Stimulated activated CD8-positive, alpha-beta memory T cell treated with anti-CD3 and anti-CD28 coated beads, Interleukin-7, amount 100 ng/mL, for 48 hours (primary cell): Measurements from ENCODE around the gene DAAM2.
A peak's percentile ranks its signal among the peaks of the same experiment; 100 is the strongest.

ENCODE experiments used
- DNase-seq, 2 donors: peaks; one replicate each; pipeline ENCODE4 v3.0.0-alpha.2; 2020; ENCODE audit warnings: low read depth in 1 of 2; ENCODE audit errors: extremely low read depth in 1 of 2

Gene DAAM2

DNA sequence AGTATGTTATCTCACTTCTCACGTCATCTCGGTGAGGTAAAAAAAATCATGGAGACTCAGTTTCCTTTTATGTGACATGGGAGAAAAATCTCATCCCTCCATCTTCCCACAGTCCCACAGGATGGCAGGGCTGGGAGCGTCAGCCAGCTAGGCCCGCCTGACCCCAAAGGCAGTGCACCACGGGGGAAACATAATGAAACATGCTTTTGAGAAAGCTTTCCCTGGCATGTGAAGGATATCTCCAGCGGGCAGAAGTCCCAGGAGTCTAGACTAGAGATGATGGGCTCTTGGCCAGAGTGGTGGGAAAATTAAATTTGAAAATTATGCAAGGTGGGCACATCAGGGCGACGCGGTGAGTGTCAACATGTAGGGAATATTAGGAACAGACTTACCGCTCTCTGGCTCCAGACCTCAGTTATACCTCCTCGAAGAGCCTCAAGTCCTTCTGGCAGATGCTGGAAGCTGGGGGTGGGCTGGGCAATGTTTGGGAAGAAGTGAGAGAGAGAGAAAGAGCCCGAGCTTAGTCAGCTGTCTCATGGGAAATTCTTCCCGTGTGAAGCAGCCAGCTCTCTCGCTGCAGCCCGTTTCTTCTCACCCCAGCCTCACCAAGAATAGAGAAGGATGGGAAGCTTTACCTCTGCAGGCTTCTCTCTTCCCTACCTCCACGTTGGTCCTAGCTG lies 89.8 kb downstream of the DAAM2 start:
- DNase-seq: no peak

DNA sequence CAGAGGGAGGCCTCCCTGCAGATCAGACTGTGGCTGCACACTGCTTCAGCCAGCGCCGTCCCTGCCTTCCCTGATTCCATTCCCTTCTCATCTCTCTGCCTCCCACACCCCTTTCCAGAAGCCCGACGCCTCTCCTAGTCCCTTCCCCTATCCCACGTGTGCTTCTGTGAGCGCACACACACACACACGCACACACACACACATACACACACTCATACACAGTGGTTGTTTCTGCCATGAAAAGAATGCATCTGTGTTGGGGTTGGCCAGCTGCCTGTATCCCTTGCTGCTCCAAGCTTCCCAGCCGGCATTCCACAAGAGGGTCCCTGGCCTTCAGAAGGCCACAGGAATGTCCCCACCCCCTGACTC lies 90.3 kb downstream of the DAAM2 start:
- DNase-seq: no peak

DNA sequence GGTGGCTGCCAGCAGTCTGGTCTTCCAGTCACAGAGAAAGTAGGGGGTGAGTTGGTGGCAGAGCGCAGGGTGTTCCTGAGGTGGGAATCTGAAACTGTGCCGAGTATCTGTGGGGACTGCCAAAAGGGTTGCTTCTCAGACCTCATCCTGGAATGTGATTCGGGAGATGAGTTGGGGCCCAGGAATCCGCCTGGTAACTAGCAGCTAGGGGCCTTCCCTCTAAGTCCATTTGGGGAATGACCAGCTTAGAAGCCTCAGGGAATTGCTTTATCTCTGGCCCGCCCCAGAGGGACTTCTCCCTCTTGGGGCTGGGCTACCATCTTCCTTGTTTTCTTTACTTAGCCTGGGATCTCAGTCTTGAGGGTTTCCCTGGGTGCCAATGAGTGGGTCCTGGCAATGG lies 92.5 kb downstream of the DAAM2 start:
- no peak for DNase-seq

DNA sequence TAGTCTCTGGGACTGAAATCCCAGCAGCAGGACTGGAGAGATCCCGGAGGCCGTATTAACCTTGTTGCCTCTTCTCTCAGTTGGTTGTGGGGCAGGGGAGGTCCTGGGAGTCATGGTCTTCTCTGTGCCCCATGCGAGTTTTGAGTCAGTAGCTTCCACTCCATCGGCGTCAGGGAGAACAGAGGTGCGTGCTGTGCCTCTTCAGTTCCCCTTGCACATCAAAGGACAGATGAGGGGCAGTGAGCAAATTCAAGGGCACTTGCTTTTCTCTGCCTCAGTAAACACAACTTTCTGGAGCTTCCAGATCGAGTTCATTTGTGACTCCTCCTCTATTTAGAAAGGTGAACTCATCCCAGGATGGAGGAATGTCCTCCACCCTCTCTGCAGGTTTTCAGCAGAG lies 93.5 kb downstream of the DAAM2 start:
- no peak for DNase-seq

DNA sequence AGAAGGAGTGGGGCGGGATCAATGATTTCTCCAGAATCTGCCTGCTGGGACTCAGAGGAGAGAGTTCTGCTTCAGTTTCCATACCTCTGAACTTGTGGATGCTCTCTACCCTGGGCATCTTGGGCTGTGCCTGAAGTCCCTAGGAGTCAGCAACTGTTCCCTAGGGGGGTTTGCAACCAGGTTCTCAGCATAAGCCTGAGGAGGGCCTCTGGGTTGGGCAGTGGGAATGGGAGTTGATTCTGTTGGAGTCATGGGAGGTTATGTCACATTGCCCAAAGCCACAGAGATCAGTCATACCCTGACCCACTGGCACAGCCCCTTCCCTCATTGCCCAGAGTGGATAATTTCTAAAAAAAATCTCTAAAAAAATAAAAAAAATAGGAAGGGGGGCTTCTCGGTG lies 94.7 kb downstream of the DAAM2 start:
- no peak for DNase-seq

DNA sequence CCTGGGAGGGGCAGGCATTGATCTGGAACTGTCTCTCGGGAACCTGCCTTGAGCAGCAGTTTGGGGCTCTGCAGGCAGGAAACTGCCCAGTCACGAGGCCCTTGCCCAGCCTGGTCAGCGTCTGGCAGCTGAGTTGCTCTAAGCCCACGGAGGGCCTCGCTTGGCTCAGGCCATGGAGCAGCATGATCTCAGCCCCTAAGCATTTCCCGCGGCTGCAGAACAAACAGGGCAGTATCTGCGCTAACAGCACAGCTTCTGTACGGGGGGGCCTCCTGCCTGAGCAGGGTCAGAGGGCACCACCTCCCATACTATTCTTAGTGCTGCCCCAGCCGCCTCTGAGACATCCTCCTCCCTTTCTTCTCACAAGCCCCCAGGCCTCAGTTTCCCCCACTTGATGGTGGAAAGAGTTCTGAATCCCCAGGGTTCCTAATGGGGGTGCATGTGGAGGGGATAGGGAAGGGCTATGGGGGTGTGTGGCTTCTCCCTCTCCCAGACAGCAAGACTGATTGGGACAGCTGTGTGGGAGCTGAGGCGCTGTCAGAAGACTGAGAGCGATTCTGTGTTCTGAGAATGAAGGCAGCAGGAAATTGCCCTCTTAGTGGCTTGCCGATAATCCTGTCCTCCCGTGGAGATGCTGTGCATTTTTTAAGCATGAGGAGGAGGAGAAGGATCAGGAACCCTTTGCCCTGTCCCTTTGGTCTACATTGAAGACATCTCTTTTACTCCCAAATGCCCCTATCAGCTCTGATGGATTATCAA lies 95.7 kb downstream of the DAAM2 start:
- DNase-seq: no peak

DNA sequence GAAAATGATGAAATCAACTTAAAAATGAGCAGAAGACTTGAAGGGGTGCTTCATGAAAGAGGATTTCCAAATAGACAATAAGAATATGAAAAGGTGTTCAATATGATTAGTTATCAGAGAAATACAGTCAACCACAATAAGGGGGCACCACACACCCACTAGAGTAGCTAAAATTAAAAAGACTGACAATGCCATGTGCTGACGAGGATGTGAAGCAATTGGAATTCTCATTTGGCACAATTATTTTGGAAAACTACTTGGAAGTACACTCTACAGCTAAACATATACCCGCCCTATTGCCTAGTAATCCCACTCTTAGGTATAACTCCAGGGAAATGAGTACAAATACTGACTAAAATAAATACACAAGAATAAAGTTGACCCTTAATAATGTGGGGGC lies 97.1 kb downstream of the DAAM2 start:
- no peak for DNase-seq

DNA sequence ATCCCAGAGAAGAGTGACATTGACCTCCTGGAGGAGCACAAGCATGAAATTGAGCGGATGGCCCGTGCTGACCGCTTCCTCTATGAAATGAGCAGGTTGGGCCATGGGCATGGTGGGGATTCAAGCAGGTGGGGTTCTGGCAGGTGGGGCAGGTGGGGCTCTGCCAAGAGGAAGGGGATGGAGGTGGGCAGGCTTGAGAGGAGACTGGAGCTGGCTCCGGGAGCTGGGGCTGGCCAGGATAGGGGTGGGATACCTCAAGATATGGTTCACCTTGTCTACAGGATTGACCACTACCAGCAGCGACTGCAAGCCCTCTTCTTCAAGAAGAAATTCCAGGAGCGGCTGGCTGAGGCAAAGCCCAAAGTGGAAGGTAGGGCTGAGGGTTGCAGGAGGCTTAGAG lies 99.2 kb downstream of the DAAM2 start:
- DNase-seq: no peak

DNA sequence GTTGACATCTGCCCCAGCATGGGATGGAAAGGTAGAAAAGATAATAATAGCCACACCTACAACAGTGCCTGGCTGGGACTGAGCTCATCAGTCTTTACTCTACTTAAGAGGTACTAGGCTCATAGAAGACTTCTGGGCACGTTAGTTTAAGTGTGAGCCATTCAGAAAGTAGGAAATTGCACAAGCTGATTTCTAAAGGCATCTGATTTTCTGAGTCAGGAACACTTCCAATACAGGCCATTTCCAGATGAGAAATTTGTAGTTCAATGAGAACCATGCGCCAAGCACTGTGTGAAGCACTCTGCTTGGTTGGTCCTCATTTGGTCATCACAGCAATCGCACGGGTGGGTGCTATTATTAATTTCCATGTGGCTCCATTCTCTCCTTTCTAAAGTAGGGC lies 99.8 kb downstream of the DAAM2 start:
- no peak for DNase-seq

DNA sequence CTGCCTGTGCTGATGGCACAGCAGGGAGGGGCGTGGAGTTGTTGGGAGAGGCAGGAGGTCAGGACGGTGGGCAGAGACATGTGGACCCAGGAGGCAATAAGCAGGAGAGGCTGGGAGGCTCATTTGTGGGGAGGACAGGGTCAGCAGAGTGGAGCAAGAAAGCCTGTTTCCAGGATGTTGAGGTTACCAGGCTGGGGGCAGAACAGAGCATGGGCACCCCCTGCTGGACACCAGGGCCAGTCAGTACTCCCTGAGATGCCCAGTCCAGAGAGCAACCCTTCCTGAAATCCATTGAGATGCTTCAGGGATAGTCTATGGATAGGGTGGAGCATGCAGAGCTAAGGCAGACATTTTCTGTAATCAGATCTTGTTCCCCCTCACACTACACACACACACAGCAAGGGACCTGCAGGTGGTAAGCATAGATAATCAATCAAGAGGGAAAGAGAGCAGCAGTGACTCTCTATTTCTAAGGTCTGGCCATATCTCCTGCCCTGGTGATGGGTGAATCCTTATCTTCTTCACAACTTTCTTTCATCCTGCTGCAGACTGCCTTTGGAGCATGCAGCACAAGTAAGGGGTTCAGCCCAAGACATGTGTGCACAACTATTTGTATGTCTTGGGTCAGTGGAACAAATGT lies 100.4 kb downstream of the DAAM2 start:
- peak in 1 of 2 donors; percentile 2 for DNase-seq

DNA sequence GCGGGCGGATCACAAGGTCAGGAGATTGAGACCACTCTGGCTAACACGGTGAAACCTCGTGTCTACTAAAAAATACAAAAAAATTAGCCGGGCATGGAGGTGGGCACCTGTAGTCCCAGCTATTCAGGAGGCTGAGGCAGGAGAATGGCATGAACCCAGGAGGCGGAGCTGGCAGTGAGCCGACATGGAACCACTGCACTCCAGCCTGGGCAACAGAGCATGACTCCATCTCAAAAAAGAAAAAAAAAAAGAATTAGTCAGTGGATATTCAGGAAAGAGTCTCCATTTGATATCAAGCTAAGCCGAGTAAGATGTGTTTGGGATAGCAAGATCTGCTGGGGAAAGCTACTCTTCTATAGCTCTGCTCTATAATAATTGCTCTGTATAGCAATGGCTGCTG lies 101.1 kb downstream of the DAAM2 start:
- no peak for DNase-seq

DNA sequence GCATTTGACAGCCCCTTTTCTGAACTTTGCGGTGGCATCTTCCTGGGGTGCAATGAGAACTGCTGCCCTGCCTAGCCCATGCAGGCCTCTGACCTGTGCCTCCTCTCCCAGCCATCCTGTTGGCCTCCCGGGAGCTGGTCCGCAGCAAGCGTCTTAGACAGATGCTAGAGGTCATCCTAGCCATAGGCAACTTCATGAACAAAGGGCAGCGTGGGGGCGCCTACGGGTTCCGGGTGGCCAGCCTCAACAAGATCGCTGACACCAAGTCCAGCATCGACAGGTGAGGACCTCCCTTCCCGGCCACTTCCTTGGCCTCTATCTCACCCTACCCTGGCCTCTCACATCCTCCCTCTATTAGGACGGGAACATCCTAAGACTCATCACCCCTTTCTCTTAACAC lies 104.5 kb downstream of the DAAM2 start:
- no peak for DNase-seq

DNA sequence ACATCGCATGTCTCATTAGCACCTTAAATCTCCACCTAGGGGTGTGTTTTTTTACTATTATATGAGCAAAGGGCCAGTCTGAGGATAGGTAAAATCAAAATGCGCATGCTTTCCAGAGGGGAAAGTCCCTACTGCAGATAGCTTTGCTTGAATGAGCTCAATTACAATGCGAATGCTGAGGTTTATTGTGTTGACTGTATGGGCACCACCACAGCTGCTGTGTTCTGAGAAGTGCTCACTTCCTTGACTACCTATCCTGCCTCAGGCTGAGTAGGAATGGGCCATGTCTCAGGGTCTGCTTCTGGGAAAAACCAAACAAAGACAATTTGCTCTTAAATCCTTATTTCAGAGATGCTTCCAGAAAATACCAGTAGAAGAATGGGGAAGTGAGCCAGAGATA lies 105.5 kb downstream of the DAAM2 start:
- DNase-seq: no peak

DNA sequence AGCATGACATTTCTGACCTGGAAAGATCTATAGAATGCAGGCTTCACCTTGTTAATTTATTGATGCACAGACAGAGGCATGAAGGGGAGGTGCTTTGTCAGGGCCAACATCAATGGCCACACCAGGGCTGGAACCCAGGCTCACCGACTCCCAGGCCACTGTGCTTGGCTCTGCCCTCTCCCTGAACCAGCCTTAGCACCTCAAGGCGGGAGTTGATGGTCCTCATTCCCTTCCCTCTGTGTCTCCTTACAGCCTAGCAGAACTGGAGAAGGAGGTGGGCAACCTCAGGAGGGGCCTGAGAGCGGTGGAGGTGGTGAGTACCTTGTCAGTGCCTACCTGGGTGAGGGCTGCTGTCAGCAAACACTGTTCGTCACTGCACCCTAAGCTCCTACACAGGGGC lies 106.4 kb downstream of the DAAM2 start:
- no peak for DNase-seq

DNA sequence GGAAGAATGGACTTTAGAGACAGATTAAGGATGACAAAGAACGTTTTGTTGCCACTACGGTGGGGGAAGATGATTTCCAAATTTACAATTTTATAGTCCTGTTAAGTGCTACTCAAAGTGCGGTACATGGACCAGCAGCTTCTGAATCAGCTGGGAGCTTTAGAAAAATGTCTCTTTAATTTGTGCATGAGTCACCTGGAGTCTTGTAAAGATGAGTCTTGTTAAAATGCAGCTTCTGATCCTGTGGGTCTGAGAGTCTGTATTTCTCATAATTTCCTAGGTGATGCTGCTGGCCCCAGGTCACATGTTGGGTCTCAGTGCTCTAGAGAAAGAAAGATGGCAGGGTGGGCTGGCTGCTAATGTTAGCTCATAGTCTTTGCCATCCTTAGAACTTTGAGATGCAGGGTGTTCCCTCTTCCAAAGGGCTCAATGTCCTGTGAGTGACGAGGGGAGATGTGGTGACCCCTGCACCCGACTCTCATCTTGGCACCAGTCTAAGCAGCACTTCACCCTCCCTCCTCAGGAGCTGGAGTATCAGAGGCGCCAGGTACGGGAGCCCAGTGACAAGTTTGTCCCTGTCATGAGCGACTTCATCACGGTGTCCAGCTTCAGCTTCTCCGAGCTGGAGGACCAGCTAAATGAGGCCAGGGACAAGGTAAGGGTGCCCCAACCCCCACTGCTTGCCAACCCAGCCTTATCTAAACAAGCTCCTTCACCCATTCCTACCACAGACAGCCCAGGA lies 107.5 kb downstream of the DAAM2 start:
- DNase-seq: no peak

DNA sequence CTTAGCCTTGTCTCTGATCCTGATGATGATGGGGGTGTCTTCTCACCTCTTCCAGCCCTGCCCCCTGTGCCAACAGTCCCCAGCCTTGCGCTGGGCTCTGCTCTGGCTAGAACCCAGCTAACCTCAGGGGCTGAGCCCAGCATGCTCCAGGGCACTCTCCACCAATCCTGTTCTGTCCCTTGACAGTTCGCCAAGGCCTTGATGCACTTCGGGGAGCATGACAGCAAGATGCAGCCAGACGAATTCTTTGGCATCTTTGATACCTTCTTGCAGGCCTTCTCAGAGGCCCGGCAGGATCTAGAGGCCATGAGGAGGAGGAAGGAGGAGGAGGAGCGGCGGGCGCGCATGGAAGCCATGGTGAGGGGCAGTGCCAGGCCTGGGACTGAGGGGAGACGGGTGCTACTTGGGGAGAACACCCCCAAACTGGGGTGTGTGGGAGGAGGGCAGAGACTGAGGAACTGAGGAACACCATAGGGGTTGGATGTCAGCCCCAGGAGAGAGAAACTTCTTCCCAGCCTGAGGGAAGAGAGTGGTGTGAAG lies 109.0 kb downstream of the DAAM2 start:
- DNase-seq: no peak

DNA sequence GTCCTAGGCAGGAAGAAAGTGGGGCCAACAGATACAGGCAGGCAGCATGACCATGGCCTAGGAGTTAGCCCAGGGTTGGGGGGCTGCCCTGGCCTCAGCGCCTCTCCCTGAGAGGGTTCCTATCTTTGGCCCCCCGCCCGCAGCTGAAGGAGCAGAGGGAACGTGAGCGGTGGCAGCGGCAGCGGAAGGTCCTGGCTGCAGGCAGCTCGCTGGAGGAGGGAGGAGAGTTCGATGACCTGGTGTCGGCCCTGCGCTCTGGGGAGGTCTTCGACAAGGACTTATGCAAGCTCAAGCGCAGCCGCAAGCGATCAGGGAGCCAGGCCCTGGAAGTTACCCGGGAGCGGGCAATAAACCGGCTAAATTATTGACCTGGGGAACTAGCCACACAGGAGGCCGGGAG lies 109.5 kb downstream of the DAAM2 start:
- no peak for DNase-seq

DNA sequence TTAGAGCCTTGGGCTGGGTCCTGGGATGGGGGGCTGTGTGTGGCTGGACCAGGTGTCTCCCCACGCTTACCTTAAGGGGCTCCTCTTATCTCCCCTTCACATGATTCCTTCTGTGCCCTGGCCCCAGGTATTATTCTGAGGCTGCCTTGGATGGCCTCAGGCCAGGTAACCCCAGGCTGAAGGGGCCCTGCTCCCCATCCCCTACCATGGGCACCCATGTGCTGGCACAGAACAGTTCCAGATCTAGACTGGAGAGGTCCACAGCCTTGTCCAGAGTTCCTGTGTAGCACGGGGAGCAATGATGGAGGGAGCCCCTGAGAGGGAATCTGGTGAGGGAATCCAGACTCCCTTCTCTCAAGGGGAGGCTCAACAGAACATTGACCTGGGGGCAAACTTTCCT lies 110.0 kb downstream of the DAAM2 start:
- no peak for DNase-seq

DNA sequence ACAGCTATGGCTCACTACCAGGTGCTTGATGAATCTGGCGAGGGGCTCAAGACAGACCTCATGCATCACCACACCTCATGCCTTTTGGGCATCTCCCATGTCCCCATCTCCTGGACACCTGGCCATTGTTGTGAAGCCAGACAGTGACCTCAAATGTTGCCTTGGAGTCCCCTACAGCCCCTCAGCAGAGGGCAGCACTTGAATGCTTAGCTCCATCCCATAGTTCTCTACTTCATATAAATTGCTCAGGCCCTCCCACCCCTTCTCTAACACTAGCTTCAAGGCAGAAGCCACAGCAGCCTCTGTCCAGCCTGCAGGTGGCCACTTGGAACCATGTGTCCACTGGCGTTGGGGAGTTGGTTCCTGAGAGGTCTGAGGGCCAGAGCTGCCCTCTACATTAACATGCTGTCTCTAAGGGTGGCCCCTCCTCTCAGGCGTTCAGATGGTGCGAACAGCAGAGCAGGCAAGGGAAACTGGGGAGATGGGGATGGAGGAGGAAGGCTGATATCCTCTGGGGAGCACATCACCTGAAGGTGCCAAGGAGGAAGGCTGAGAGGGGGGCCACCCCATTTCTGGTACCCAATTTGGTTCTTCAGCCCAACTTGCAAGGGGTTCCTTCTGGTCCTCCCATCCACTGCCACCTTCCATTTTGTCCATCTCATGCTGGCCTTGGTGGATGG lies 110.8 kb downstream of the DAAM2 start:
- DNase-seq: no peak

DNA sequence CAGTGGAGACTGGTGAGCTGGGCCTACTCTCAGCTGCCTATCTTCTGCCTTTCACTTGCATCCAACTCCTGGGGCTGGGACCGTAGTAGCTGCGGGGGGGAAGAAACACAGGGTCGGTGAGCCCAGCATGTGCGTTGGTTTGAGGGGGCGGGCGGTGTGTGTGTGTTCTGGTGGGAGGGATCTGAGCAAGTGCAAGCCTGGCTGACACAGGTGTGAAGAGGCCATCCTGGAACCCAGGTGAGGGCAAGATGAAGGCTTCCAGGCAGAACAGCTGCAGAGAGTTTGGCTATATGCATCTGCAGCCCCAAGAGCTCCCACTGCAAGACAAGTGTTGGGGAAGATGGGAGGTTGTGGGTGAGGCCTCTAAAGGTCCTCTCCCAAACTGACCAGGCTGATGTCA lies 111.5 kb downstream of the DAAM2 start:
- no peak for DNase-seq
